Cardiac fibroblast (primary cell): ENCODE data around the gene COL5A1.

Source experiments
- DNase-seq, 2 donors: peaks; one replicate each; pipeline versions ENCODE4 v3.0.0 to v3.0.0-alpha.2; 2010; ENCODE audit warnings: low read depth in 2 of 2
- H3K4me3 ChIP-seq, 2 donors: replicated peaks in 1 of 2; 1 replicate in 1 of 2; 2 replicates in 1 of 2; pipeline ENCODE4 v1.5.1; 2011; ENCODE audit warnings: low read depth in 2 of 2, low read length in 2 of 2, mild to moderate bottlenecking in 2 of 2, moderate library complexity in 1 of 2
- TF ChIP-seq, protein P1 (sequence below): IDR thresholded peaks from one replicate; pipeline ENCODE4 v1.5.1; 2011; ENCODE audit warnings: low read depth, mild to moderate bottlenecking, low read length, inconsistent platforms

COL5A1 gene

DNA sequence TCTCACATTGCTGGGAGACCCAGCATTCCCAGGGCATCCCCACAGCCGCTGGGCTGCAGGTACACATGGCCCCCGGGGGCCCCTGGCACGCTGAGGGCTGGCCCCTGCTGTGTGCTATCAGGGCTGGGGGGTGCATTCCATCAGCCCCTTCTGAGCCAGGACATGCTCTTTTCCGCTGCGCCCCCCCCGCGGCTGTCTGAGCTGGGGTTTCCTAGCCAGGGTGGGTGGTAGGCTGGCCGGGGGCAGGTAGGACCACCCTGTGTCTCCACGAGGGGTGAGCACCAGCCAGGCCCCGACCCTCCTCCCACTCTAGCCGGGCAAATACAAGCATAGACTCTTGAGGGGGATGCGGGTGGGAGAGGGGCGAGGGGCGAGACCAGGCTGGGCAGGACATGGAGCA, 180.9 kb downstream of the COL5A1 start:
- H3K4me3 ChIP-seq, result no peak overlapping the region
- TF ChIP-seq, protein P1, sequence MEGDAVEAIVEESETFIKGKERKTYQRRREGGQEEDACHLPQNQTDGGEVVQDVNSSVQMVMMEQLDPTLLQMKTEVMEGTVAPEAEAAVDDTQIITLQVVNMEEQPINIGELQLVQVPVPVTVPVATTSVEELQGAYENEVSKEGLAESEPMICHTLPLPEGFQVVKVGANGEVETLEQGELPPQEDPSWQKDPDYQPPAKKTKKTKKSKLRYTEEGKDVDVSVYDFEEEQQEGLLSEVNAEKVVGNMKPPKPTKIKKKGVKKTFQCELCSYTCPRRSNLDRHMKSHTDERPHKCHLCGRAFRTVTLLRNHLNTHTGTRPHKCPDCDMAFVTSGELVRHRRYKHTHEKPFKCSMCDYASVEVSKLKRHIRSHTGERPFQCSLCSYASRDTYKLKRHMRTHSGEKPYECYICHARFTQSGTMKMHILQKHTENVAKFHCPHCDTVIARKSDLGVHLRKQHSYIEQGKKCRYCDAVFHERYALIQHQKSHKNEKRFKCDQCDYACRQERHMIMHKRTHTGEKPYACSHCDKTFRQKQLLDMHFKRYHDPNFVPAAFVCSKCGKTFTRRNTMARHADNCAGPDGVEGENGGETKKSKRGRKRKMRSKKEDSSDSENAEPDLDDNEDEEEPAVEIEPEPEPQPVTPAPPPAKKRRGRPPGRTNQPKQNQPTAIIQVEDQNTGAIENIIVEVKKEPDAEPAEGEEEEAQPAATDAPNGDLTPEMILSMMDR, result no peak
- DNase-seq, result no peak

DNA sequence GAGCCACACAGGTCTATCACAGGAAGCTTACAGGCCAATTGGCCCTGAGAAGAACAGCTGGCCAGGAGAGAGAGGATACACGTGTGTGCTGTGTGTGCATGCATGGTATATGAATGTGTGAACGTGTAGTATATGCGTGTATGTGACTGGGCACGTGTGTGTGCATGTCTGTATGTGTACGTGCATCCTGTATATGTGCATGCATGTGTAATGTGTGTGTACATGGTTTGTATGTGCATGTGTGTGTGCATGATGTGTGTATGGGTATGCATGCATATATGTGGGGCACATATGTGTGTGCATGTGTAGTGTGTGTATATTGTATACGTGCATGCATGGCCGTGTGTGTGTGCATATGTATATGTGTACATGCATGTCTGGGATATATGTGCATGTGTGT, 182.0 kb downstream of the COL5A1 start:
- TF ChIP-seq, protein P1, result no peak

DNA sequence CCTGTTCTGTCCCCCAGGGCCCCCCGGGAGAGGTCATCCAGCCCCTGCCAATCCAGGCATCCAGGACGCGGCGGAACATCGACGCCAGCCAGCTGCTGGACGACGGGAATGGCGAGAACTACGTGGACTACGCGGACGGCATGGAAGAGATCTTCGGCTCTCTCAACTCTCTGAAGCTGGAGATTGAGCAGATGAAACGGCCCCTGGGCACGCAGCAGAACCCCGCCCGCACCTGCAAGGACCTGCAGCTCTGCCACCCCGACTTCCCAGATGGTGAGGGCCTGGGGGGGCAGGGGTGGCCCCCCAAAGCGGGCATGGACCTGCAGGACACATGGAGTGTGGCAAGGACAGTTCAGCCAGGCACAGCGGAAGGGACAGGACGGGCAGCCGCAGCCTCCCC, 183.0 kb downstream of the COL5A1 start:
- H3K4me3 ChIP-seq, result no peak overlapping the region
- TF ChIP-seq, protein P1, result no peak
- DNase-seq, result no peak

More for the DNA sequence above, 182.0 kb downstream of the COL5A1 start:
- no peak overlapping the region for H3K4me3 ChIP-seq
- no peak for DNase-seq

DNA sequence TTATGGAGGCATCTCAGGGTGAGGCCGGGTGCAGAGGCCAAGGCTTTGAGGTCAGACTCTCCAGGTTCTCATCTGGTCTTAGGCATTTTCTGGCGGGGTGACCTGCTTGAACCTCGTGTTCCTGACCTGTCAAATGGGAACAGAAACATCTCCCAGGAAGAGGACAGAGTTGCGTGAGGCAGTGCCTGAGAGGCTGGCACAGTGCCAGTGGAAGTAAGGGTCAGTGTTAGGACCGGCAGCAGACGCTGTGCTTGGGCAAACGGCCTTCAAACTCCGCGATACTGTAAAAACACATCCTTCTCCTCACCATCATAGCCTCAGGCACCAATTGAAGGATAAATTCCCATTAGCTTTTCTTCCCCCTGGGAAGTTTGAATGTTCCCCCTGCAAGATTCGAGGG, 183.4 kb downstream of the COL5A1 start:
- no peak overlapping the region for H3K4me3 ChIP-seq
- DNase-seq, result no peak
- TF ChIP-seq, protein P1, result no peak

DNA sequence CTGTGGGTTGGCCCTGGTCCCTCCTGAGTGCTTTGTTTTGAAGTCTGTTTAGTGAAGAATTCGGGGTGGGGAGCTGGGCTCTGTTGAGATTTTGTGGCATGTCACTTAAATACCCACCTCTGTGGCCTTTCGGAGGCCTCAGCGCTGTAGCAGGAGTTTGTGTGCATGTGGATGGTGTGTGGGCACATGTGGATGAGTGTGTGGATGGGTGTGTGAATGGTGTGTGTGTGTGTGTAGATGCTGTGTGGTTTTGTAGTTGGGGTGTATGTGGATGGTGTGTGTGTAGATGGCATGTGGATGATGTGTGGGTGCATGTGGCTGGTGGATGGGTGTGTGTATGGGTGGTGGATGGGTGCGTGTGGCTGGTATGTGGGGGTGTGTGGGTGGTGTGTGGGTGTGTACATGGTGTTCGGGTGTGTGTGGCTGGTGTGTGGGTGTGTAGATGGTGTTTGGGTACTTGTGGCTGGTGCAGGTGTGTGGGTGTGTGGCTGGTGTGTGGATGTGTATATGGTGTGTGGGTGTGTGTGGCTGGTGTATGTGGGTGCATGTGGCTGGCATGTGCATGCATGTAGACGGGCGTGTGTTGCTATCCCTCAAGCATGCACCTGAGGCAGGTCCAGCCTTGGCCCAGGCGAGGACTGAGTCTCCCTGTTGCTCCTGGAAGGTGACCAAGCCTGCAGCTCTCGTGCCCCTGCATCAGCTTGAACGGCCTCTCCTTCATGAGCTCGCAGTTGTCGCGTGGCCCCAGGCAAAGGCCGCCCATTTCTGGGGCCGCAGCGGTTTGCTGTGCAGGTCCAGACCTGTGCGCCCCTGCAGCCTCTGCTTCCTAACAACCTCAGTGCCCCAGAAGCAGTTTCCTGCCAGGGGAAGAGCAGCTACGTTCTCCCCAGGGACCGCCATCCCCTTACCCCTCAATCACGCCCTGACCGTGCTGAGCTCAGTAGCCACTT, 185.0 kb downstream of the COL5A1 start:
- H3K4me3 ChIP-seq, result no peak overlapping the region
- TF ChIP-seq, protein P1, result no peak
- no peak for DNase-seq

DNA sequence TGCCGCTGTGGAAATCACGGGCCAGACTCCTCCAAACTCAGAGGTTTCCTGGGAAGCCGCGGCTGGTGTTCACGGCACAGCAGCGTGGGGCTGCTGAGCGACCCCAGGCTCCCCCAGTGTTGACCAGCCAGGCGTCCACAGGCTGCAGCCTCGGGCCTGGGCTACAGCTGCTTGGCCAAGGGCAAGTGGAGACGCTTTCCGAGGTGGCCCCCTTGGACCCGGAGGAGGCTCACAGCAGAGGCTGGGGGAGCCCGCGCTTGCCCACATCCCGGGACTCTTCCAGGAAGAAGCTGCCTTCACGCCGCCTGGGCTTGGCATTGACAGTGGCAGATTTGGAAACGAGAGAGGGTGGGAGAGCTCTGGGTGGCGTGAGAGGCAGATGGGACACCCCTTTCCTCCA, 186.0 kb downstream of the COL5A1 start:
- no peak for DNase-seq
- TF ChIP-seq, protein P1, result no peak

More for the DNA sequence above, 186.0 kb downstream of the COL5A1 start:
- H3K4me3 ChIP-seq, result no peak overlapping the region
